Ascending aorta (tissue), 2 donors: ENCODE measurements around the gene AXIN2. TPM values are rescaled to one million over a fixed set of nuclear protein-coding genes. Genes with fewer than 3 reads are reported as not detected.

Experiments used
- DNase-seq, 2 donors: peaks; one replicate each; pipeline ENCODE4 v3.0.0-alpha.2; 2019; ENCODE audit warnings: low spot score in 2 of 2
- H3K27ac ChIP-seq, 2 donors: fragments of 200-600 bp; sonication (generic); one replicate each; pipeline ENCODE4 v1.5.1; 2016 to 2017; ENCODE audit warnings: mild to moderate bottlenecking in 1 of 2
- H3K27me3 ChIP-seq: fragments of 200-600 bp; sonication (generic); one replicate; pipeline ENCODE4 v1.5.1; 2017
- H3K36me3 ChIP-seq, 2 donors: fragments of 200-600 bp; sonication (generic); one replicate each; pipeline ENCODE4 v1.5.1; 2016
- H3K4me1 ChIP-seq, 2 donors: fragments of 200-600 bp; sonication (generic); one replicate each; pipeline ENCODE4 v1.5.1; 2016 to 2017; ENCODE audit warnings: mild to moderate bottlenecking in 1 of 2
- H3K4me3 ChIP-seq, 2 donors: fragments of 200-600 bp; sonication (generic); one replicate each; pipeline ENCODE4 v1.5.1; 2016 to 2017; ENCODE audit warnings: mild to moderate bottlenecking in 1 of 2
- H3K9me3 ChIP-seq, 2 donors: fragments of 200-600 bp; sonication (generic); one replicate each; pipeline ENCODE4 v1.5.1; 2016
- intact Hi-C: fragments of 100-400 bp; cut with DNase I; formaldehyde crosslinking; loops from one replicate; pipeline ENCODE4 v1.15.1; 2023
- total RNA-seq: library from RNA; depleted of rRNA; stranded (reverse); fragments of >200 nt; gene quantifications from one replicate; pipeline ENCODE4 v1.1.0, GENCODE V29; 2016
- TF ChIP-seq, protein P1 (sequence below), 3 experiments: fragments of 200-600 bp in 2 of 3; fragments of 450-650 bp in 1 of 3; sonication (generic) in 2 of 3; IDR thresholded peaks; one replicate each; pipeline ENCODE4 v1.5.1; 2016 to 2019; ENCODE audit warnings: antibody characterized with exemption in 3 of 3, mild to moderate bottlenecking in 1 of 3, moderate library complexity in 1 of 3

AXIN2 gene
- total RNA-seq, 1 donor from 2014 or later = 27.5 TPM

GRCh38 chr17:65564793-65565192 is 3.3 kb upstream of the AXIN2 start:
- no peaks in the 10 kb centered on the region for H3K9me3 ChIP-seq
- H3K4me3 ChIP-seq = no peak overlapping the region
- H3K27me3 ChIP-seq = no peaks in the 10 kb centered on the region
- peak in 1 of 2 donors; percentile 73 for DNase-seq
- H3K36me3 ChIP-seq = no peaks in the 10 kb centered on the region
- TF ChIP-seq, protein P1, sequence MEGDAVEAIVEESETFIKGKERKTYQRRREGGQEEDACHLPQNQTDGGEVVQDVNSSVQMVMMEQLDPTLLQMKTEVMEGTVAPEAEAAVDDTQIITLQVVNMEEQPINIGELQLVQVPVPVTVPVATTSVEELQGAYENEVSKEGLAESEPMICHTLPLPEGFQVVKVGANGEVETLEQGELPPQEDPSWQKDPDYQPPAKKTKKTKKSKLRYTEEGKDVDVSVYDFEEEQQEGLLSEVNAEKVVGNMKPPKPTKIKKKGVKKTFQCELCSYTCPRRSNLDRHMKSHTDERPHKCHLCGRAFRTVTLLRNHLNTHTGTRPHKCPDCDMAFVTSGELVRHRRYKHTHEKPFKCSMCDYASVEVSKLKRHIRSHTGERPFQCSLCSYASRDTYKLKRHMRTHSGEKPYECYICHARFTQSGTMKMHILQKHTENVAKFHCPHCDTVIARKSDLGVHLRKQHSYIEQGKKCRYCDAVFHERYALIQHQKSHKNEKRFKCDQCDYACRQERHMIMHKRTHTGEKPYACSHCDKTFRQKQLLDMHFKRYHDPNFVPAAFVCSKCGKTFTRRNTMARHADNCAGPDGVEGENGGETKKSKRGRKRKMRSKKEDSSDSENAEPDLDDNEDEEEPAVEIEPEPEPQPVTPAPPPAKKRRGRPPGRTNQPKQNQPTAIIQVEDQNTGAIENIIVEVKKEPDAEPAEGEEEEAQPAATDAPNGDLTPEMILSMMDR (IDR thresholded peaks at IDR 0.05) = no peak
- H3K4me1 ChIP-seq = peaks cover 0 to 5% of the 10 kb centered on the region in 2 donors
- intact Hi-C loops = loop anchor here (5.0 kb wide), 1 partner anchor 592 kb away; no protein-coding TSS in a partner anchor
- H3K27ac ChIP-seq = peak overlapping the region; percentile 50 to 52

- Histone ChIP-seq H3K27me3 (no peaks in the 10 kb centered on the region), H3K27ac (no peak overlapping the region), H3K4me3 (peak overlapping the region in 1 of 2 donors; percentile 97), H3K4me1 (peaks cover 0 to 8% of the 10 kb centered on the region in 2 donors), H3K9me3 (no peaks in the 10 kb centered on the region), H3K36me3 (peaks cover 0 to 4% of the 10 kb centered on the region in 2 donors)
- intact Hi-C loops = loop anchor here (5.0 kb wide), 1 partner anchor 590 kb away; no protein-coding TSS in a partner anchor
- DNase-seq = no peak
- TF ChIP-seq, protein P1 (IDR thresholded peaks at IDR 0.05) = no peak
These were observed 721 bp upstream of the AXIN2 start for GRCh38 chr17:65562206-65562531.

- intact Hi-C loops = loop anchor here (1.0 to 5.0 kb wide), 2 partner anchors 98 to 589 kb away; no protein-coding TSS in a partner anchor
- TF ChIP-seq, protein P1 (IDR thresholded peaks at IDR 0.05) = no peak
- H3K9me3 ChIP-seq = no peaks in the 10 kb centered on the region
- peak; percentile 49 to 92 for DNase-seq
- peaks cover 0 to 4% of the 10 kb centered on the region in 2 donors for H3K36me3 ChIP-seq
- H3K4me1 ChIP-seq = peaks cover 4 to 16% of the 10 kb centered on the region in 2 donors
- peak overlapping the region; percentile 90 to 94 for H3K27ac ChIP-seq
- peak overlapping the region in 1 of 2 donors; percentile 97 for H3K4me3 ChIP-seq
- H3K27me3 ChIP-seq = no peaks in the 10 kb centered on the region
These were observed 608 bp downstream of the AXIN2 start for GRCh38 chr17:65560628-65561451.

GRCh38 chr17:65559804-65560627 is 1.4 kb downstream of the AXIN2 start:
- TF ChIP-seq, protein P1 (IDR thresholded peaks at IDR 0.05) = no peak
- peak overlapping the region in 1 of 2 donors; percentile 97 for H3K4me3 ChIP-seq
- DNase-seq = no peak
- H3K36me3 ChIP-seq = peaks cover 0 to 4% of the 10 kb centered on the region in 2 donors
- peaks cover 5 to 16% of the 10 kb centered on the region in 2 donors for H3K4me1 ChIP-seq
- peak overlapping the region; percentile 90 to 94 for H3K27ac ChIP-seq
- intact Hi-C loops = loop anchor here (2.0 to 5.0 kb wide), 4 partner anchors 73 to 588 kb away; no protein-coding TSS in a partner anchor
- no peaks in the 10 kb centered on the region for H3K9me3 ChIP-seq
- no peaks in the 10 kb centered on the region for H3K27me3 ChIP-seq

- H3K4me1 ChIP-seq = peaks cover 5 to 16% of the 10 kb centered on the region in 2 donors
- intact Hi-C loops = loop anchor here (2.0 to 5.0 kb wide), 3 partner anchors 73 to 327 kb away; no protein-coding TSS in a partner anchor
- H3K27me3 ChIP-seq = no peaks in the 10 kb centered on the region
- H3K36me3 ChIP-seq = peaks cover 0 to 4% of the 10 kb centered on the region in 2 donors
- peak overlapping the region in 1 of 2 donors; percentile 97 for H3K4me3 ChIP-seq
- no peak for DNase-seq
- no peaks in the 10 kb centered on the region for H3K9me3 ChIP-seq
- TF ChIP-seq, protein P1 (IDR thresholded peaks at IDR 0.05) = no peak
- peak overlapping the region; percentile 90 to 94 for H3K27ac ChIP-seq
These were observed 2.0 kb downstream of the AXIN2 start for GRCh38 chr17:65559461-65559803.
